Measurements from ENCODE around the gene TUBG2.

The TUBG2 gene

DNA sequence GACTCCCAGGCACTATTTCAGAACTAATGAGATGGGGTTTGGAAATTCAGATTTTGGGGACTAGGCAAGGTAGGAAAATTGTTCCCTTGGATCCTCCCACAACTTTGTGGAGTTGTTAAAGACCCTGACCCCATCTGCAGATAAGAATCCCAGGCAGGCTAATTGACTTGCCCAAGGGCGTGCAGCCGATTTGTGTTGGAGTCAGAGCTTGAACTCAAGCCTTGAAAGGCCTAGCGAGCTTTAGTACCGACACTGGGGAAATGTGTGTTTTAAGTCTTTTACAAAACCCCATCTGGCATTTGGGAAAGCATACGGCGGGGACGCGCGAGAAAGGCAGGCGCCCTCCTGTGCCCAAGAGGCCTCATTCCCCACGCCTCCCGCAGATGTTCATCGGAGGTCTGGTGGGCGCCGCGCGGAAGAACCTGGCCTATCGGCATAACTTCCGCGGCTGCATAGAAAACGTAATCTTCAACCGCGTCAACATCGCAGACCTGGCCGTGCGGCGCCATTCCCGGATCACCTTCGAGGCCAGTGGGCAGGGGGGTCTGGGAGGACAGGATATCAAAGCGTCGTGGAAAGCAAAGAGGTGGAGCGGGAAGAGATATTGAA is 27.5 kb downstream of the TUBG2 start:
- no peak for ATAC-seq
- TF ChIP-seq ZNF565 (CRISPR knock-in tag; conservative IDR thresholded peaks at IDR 0.05; ENCODE audit: low read depth) = no peak
- TF ChIP-seq, protein P1, sequence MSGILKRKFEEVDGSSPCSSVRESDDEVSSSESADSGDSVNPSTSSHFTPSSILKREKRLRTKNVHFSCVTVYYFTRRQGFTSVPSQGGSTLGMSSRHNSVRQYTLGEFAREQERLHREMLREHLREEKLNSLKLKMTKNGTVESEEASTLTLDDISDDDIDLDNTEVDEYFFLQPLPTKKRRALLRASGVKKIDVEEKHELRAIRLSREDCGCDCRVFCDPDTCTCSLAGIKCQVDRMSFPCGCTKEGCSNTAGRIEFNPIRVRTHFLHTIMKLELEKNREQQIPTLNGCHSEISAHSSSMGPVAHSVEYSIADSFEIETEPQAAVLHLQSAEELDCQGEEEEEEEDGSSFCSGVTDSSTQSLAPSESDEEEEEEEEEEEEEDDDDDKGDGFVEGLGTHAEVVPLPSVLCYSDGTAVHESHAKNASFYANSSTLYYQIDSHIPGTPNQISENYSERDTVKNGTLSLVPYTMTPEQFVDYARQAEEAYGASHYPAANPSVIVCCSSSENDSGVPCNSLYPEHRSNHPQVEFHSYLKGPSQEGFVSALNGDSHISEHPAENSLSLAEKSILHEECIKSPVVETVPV (CRISPR knock-in tag; IDR thresholded peaks at IDR 0.05) = no peak
- no peak for TF ChIP-seq ZNF8 (CRISPR knock-in tag; IDR thresholded peaks at IDR 0.05)
- no peak for TF ChIP-seq ESRRG (CRISPR knock-in tag; IDR thresholded peaks at IDR 0.05)
- TF ChIP-seq PPARA (CRISPR knock-in tag; IDR thresholded peaks at IDR 0.05; ENCODE audit: borderline replicate concordance) = no peak
- no peak for TF ChIP-seq GLIS3 (CRISPR knock-in tag; IDR thresholded peaks at IDR 0.05)

DNA sequence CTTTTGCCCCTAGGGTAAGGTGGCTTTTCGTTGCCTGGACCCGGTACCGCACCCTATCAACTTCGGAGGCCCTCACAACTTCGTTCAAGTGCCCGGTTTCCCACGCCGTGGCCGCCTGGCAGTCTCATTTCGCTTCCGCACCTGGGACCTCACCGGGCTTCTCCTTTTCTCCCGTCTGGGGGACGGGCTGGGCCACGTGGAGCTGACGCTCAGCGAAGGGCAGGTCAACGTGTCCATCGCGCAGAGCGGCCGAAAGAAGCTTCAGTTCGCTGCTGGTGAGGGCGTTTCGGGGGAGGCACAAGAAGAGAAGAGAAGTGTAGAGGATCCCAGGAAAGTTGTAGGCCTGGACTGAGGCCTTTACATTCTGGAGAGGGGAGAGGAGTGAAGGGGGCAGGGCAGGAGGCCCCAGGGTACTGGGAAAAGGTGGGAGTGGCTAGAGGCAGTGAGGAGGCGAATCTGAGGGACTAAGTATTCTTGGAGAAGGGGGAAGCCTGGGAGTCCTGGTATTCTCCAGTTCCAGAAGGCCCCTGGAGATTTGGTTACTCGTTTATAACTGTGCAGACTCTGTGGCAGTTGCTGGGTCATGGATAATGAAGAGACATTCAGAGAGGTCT is 28.7 kb downstream of the TUBG2 start:
- TF ChIP-seq PPARA (CRISPR knock-in tag; IDR thresholded peaks at IDR 0.05; ENCODE audit: borderline replicate concordance) (no peak), BACH2 (CRISPR knock-in tag; IDR thresholded peaks at IDR 0.05; ENCODE audit: borderline replicate concordance) (no peak), OSR1 (CRISPR knock-in tag; IDR thresholded peaks at IDR 0.05) (no peak), ZC3H10 (CRISPR knock-in tag; IDR thresholded peaks at IDR 0.05) (no peak), ISL1 (CRISPR knock-in tag; IDR thresholded peaks at IDR 0.05) (no peak), ZFP30 (CRISPR knock-in tag; IDR thresholded peaks at IDR 0.05) (no peak), ZNF565 (CRISPR knock-in tag; conservative IDR thresholded peaks at IDR 0.05; ENCODE audit: low read depth) (no peak), ARNTL (CRISPR knock-in tag; IDR thresholded peaks at IDR 0.05; ENCODE audit: borderline replicate concordance, low read depth) (no peak), SNAI2 (CRISPR knock-in tag; IDR thresholded peaks at IDR 0.05) (no peak), ESRRG (CRISPR knock-in tag; IDR thresholded peaks at IDR 0.05) (no peak), CSDC2 (CRISPR knock-in tag; IDR thresholded peaks at IDR 0.05) (no peak), ZNF8 (CRISPR knock-in tag; IDR thresholded peaks at IDR 0.05) (no peak), GLIS3 (CRISPR knock-in tag; IDR thresholded peaks at IDR 0.05) (no peak), TCF4 (CRISPR knock-in tag; IDR thresholded peaks at IDR 0.05; ENCODE audit: borderline replicate concordance) (no peak)
- TF ChIP-seq, protein P1 (CRISPR knock-in tag; IDR thresholded peaks at IDR 0.05) = no peak
- TF ChIP-seq, protein P2, sequence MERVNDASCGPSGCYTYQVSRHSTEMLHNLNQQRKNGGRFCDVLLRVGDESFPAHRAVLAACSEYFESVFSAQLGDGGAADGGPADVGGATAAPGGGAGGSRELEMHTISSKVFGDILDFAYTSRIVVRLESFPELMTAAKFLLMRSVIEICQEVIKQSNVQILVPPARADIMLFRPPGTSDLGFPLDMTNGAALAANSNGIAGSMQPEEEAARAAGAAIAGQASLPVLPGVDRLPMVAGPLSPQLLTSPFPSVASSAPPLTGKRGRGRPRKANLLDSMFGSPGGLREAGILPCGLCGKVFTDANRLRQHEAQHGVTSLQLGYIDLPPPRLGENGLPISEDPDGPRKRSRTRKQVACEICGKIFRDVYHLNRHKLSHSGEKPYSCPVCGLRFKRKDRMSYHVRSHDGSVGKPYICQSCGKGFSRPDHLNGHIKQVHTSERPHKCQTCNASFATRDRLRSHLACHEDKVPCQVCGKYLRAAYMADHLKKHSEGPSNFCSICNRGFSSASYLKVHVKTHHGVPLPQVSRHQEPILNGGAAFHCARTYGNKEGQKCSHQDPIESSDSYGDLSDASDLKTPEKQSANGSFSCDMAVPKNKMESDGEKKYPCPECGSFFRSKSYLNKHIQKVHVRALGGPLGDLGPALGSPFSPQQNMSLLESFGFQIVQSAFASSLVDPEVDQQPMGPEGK (CRISPR knock-in tag; IDR thresholded peaks at IDR 0.05; ENCODE audit: borderline replicate concordance) = no peak
- no peak for ATAC-seq

DNA sequence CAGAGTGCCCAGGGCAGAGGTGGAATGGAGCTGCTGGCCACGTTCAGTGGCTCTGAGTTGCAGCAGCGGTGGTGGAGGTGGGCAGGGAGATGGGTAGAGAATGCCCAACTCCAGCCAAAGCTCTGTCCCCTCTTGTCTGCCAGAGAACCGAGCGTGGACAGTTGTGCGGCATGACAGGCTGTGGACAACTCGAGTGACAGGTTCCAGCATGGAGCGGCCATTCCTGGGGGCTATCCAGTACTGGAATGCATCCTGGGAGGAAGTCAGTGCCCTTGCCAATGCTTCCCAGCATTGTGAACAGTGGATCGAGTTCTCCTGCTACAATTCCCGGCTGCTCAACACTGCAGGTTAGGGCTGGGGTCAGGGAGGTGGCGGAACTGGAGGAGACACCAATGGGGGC is 31.5 kb downstream of the TUBG2 start:
- no peak for ATAC-seq
- TF ChIP-seq GLIS3 (CRISPR knock-in tag; IDR thresholded peaks at IDR 0.05) = no peak
- no peak for TF ChIP-seq ZNF70 (CRISPR knock-in tag; IDR thresholded peaks at IDR 0.05)
- no peak for TF ChIP-seq RARB (CRISPR knock-in tag; IDR thresholded peaks at IDR 0.05)
- TF ChIP-seq, protein P1 (CRISPR knock-in tag; IDR thresholded peaks at IDR 0.05) = no peak
- TF ChIP-seq ARNTL (CRISPR knock-in tag; IDR thresholded peaks at IDR 0.05; ENCODE audit: borderline replicate concordance, low read depth) = no peak
- TF ChIP-seq, protein P3, sequence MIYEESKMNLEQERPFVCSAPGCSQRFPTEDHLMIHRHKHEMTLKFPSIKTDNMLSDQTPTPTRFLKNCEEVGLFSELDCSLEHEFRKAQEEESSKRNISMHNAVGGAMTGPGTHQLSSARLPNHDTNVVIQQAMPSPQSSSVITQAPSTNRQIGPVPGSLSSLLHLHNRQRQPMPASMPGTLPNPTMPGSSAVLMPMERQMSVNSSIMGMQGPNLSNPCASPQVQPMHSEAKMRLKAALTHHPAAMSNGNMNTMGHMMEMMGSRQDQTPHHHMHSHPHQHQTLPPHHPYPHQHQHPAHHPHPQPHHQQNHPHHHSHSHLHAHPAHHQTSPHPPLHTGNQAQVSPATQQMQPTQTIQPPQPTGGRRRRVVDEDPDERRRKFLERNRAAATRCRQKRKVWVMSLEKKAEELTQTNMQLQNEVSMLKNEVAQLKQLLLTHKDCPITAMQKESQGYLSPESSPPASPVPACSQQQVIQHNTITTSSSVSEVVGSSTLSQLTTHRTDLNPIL (CRISPR knock-in tag; IDR thresholded peaks at IDR 0.05; ENCODE audit: low read depth) = no peak
- TF ChIP-seq PPARA (CRISPR knock-in tag; IDR thresholded peaks at IDR 0.05; ENCODE audit: borderline replicate concordance) = no peak
- TF ChIP-seq, protein P4, sequence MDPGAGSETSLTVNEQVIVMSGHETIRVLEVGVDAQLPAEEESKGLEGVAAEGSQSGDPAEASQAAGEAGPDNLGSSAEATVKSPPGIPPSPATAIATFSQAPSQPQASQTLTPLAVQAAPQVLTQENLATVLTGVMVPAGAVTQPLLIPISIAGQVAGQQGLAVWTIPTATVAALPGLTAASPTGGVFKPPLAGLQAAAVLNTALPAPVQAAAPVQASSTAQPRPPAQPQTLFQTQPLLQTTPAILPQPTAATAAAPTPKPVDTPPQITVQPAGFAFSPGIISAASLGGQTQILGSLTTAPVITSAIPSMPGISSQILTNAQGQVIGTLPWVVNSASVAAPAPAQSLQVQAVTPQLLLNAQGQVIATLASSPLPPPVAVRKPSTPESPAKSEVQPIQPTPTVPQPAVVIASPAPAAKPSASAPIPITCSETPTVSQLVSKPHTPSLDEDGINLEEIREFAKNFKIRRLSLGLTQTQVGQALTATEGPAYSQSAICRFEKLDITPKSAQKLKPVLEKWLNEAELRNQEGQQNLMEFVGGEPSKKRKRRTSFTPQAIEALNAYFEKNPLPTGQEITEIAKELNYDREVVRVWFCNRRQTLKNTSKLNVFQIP (CRISPR knock-in tag; IDR thresholded peaks at IDR 0.05; ENCODE audit: borderline replicate concordance, low read depth) = no peak
- no peak for TF ChIP-seq ZNF8 (CRISPR knock-in tag; IDR thresholded peaks at IDR 0.05)
- TF ChIP-seq TCF4 (CRISPR knock-in tag; IDR thresholded peaks at IDR 0.05; ENCODE audit: borderline replicate concordance) = no peak
- no peak for TF ChIP-seq SNAI2 (CRISPR knock-in tag; IDR thresholded peaks at IDR 0.05)
- TF ChIP-seq ZC3H10 (CRISPR knock-in tag; IDR thresholded peaks at IDR 0.05) = no peak
- TF ChIP-seq, protein P5, sequence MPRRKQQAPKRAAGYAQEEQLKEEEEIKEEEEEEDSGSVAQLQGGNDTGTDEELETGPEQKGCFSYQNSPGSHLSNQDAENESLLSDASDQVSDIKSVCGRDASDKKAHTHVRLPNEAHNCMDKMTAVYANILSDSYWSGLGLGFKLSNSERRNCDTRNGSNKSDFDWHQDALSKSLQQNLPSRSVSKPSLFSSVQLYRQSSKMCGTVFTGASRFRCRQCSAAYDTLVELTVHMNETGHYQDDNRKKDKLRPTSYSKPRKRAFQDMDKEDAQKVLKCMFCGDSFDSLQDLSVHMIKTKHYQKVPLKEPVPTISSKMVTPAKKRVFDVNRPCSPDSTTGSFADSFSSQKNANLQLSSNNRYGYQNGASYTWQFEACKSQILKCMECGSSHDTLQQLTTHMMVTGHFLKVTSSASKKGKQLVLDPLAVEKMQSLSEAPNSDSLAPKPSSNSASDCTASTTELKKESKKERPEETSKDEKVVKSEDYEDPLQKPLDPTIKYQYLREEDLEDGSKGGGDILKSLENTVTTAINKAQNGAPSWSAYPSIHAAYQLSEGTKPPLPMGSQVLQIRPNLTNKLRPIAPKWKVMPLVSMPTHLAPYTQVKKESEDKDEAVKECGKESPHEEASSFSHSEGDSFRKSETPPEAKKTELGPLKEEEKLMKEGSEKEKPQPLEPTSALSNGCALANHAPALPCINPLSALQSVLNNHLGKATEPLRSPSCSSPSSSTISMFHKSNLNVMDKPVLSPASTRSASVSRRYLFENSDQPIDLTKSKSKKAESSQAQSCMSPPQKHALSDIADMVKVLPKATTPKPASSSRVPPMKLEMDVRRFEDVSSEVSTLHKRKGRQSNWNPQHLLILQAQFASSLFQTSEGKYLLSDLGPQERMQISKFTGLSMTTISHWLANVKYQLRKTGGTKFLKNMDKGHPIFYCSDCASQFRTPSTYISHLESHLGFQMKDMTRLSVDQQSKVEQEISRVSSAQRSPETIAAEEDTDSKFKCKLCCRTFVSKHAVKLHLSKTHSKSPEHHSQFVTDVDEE (CRISPR knock-in tag; IDR thresholded peaks at IDR 0.05) = no peak
- no peak for TF ChIP-seq CSDC2 (CRISPR knock-in tag; IDR thresholded peaks at IDR 0.05)
- TF ChIP-seq BACH2 (CRISPR knock-in tag; IDR thresholded peaks at IDR 0.05; ENCODE audit: borderline replicate concordance) = no peak
